ENCODE results near the gene PPP1R18.

DNA sequence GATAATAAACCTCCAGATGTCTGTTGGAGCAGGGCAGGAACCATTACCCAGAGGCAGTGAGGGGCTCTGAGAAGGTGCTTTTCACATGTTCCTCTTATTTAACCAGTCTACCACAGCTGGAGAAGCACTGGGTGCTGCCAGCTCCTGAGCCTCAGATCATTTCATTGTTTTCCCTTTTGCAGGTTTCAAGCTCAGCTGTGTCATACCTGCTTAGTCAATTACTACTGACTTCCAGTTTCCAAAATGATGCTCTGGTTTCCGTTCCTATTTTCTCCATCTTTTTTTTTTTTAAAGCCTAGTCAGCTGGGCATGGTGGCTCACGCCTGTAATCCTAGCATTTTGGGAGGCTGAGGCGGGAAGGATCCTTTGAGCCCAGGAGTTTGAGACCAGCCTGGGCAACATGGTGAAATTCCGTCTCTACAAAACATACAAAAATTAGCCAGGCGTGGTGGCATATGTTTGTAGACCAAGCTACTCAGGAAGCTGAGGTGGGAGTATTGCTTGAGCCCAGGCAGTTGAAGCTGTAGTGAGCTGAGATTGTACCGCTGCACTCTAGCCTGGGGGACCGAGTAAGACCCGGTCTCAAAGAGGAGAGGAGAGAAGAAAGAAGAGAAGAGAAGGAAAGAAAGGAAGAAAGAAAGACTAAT, 49.3 kb upstream of the PPP1R18 start:
- TF ChIP-seq EP300 (IDR thresholded peaks at IDR 0.05; ENCODE audit: low read depth): no peak
- no peak for TF ChIP-seq POLR2A (IDR thresholded peaks at IDR 0.05)
- no peak for TF ChIP-seq CTCF (IDR thresholded peaks at IDR 0.05)
- TF ChIP-seq POLR2AphosphoS5 (IDR thresholded peaks at IDR 0.05): no peak
